ENCODE measurements around the gene NCR3LG1.

GRCh38 chr11:17397311-17398002 lies 45.9 kb downstream of the NCR3LG1 start:
- TF ChIP-seq CTCF (IDR thresholded peaks at IDR 0.05) = no peak
- TF ChIP-seq POLR2AphosphoS5 (IDR thresholded peaks at IDR 0.05) = no peak
- TF ChIP-seq POLR2A (IDR thresholded peaks at IDR 0.05) = no peak
- TF ChIP-seq EP300 (IDR thresholded peaks at IDR 0.05; ENCODE audit: low read depth) = no peak
